Left kidney (tissue), 2 donors: ENCODE data around the gene DGCR6. TPM values are rescaled to one million over a fixed set of nuclear protein-coding genes. Genes with fewer than 3 reads are reported as not detected.
"Not testable (repeated sequence)": the region's sequence is repeated elsewhere in the genome, so short reads cannot be mapped to it uniquely, and the experiment has no call there.

ENCODE experiments used
- DNase-seq: peaks from one replicate; pipeline ENCODE4 v3.0.0-alpha.2; 2013
- polyA plus RNA-seq: library from polyadenylated mRNA; unstranded; fragments of 120-200 nt; gene quantifications from one replicate; pipeline ENCODE4 v1.2.1, GENCODE V29; 2013; ENCODE audit not compliant: insufficient read length

DGCR6 gene
- polyA plus RNA-seq, 1 donor: 6.6 TPM

GRCh38 chr22:18959741-18960140 lies 53.6 kb downstream of the DGCR6 start:
- DNase-seq: not testable (repeated sequence)

GRCh38 chr22:18960166-18960820 lies 54.2 kb downstream of the DGCR6 start:
- not testable (repeated sequence) for DNase-seq

GRCh38 chr22:18961201-18961600 lies 55.1 kb downstream of the DGCR6 start:
- not testable (repeated sequence) for DNase-seq

Other genes starting within 250 kb of the DGCR6 start
- gene PRODH, start 30.0 kb downstream of the DGCR6 start, polyA plus RNA-seq: 11.9 TPM
- gene DGCR2, start 216.1 kb downstream of the DGCR6 start, polyA plus RNA-seq: 71.5 TPM
- not detected for gene TSSK2, start 225.0 kb downstream of the DGCR6 start, polyA plus RNA-seq
- 13.3 TPM for gene ESS2, start 238.3 kb downstream of the DGCR6 start, polyA plus RNA-seq
- not detected for gene GSC2, start 244.0 kb downstream of the DGCR6 start, polyA plus RNA-seq